ENCODE results near the gene CPEB4.

DNA sequence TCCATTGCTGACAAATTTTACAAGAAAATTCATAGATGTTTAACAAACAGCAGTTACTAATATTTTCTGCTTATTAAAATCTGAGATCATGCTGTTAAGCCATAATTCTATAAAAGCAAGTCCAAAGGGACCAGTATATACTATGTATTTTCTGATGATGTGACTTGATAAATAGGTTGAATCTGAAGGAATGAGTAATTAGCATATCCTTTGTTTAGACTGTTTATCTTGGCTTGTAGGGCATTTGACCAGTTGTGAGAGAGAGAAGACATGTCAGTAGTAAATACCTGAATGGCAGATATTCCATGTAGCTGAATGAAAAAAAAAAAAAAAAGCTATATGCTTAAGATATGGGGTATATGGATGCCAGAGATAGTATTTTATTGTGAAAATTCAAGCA, 14.6 kb downstream of the CPEB4 start:
- TF ChIP-seq, protein P1, sequence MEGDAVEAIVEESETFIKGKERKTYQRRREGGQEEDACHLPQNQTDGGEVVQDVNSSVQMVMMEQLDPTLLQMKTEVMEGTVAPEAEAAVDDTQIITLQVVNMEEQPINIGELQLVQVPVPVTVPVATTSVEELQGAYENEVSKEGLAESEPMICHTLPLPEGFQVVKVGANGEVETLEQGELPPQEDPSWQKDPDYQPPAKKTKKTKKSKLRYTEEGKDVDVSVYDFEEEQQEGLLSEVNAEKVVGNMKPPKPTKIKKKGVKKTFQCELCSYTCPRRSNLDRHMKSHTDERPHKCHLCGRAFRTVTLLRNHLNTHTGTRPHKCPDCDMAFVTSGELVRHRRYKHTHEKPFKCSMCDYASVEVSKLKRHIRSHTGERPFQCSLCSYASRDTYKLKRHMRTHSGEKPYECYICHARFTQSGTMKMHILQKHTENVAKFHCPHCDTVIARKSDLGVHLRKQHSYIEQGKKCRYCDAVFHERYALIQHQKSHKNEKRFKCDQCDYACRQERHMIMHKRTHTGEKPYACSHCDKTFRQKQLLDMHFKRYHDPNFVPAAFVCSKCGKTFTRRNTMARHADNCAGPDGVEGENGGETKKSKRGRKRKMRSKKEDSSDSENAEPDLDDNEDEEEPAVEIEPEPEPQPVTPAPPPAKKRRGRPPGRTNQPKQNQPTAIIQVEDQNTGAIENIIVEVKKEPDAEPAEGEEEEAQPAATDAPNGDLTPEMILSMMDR (IDR thresholded peaks at IDR 0.05) = no peak
- TF ChIP-seq, protein P2, sequence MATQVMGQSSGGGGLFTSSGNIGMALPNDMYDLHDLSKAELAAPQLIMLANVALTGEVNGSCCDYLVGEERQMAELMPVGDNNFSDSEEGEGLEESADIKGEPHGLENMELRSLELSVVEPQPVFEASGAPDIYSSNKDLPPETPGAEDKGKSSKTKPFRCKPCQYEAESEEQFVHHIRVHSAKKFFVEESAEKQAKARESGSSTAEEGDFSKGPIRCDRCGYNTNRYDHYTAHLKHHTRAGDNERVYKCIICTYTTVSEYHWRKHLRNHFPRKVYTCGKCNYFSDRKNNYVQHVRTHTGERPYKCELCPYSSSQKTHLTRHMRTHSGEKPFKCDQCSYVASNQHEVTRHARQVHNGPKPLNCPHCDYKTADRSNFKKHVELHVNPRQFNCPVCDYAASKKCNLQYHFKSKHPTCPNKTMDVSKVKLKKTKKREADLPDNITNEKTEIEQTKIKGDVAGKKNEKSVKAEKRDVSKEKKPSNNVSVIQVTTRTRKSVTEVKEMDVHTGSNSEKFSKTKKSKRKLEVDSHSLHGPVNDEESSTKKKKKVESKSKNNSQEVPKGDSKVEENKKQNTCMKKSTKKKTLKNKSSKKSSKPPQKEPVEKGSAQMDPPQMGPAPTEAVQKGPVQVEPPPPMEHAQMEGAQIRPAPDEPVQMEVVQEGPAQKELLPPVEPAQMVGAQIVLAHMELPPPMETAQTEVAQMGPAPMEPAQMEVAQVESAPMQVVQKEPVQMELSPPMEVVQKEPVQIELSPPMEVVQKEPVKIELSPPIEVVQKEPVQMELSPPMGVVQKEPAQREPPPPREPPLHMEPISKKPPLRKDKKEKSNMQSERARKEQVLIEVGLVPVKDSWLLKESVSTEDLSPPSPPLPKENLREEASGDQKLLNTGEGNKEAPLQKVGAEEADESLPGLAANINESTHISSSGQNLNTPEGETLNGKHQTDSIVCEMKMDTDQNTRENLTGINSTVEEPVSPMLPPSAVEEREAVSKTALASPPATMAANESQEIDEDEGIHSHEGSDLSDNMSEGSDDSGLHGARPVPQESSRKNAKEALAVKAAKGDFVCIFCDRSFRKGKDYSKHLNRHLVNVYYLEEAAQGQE (IDR thresholded peaks at IDR 0.05; ENCODE audit: insufficient read depth in 1 of 2, low read depth in 2 of 2, low read length in 1 of 2) = no peak
- TF ChIP-seq POLR2AphosphoS5 (IDR thresholded peaks at IDR 0.05; ENCODE audit: low read depth, low read length) (no peak), TCF7L2 (IDR thresholded peaks at IDR 0.05; ENCODE audit: low read depth, low read length) (no peak)

Measured in Panc1 (cell line).